PFSK-1 (cell line): ENCODE data around the gene CPA5.

Experiments
- POLR2AphosphoS5 ChIP-seq: IDR thresholded peaks from 2 replicates; pipeline ENCODE4 v1.6.1; 2012; ENCODE audit warnings: low read depth, mild to moderate bottlenecking, control low read depth, low read length, moderate library complexity
- SIN3A ChIP-seq: IDR thresholded peaks from 2 replicates; pipeline ENCODE4 v1.6.1; 2012; ENCODE audit warnings: mild to moderate bottlenecking, low read length, moderate library complexity, borderline replicate concordance; ENCODE audit not compliant: insufficient read depth
- TAF1 ChIP-seq: IDR thresholded peaks from 2 replicates; pipeline ENCODE4 v1.6.1; 2012; ENCODE audit warnings: low read length, control low read depth, borderline replicate concordance; ENCODE audit not compliant: insufficient read depth
- TF ChIP-seq, protein P1 (sequence below), 2 experiments: IDR thresholded peaks; 2 replicates each; pipeline versions ENCODE4 v1.6.1 to v1.8.0; 2011 to 2012; ENCODE audit warnings: low read depth in 2 of 2, low read length in 2 of 2, control low read depth in 1 of 2, inconsistent platforms in 1 of 2, mild to moderate bottlenecking in 1 of 2, moderate library complexity in 1 of 2; ENCODE audit not compliant: insufficient read depth in 1 of 2

GRCh38 chr7:130365511-130366441, 21.2 kb downstream of the CPA5 start:
- TF ChIP-seq POLR2AphosphoS5 (no peak), SIN3A (no peak), TAF1 (no peak)
- TF ChIP-seq, protein P1, sequence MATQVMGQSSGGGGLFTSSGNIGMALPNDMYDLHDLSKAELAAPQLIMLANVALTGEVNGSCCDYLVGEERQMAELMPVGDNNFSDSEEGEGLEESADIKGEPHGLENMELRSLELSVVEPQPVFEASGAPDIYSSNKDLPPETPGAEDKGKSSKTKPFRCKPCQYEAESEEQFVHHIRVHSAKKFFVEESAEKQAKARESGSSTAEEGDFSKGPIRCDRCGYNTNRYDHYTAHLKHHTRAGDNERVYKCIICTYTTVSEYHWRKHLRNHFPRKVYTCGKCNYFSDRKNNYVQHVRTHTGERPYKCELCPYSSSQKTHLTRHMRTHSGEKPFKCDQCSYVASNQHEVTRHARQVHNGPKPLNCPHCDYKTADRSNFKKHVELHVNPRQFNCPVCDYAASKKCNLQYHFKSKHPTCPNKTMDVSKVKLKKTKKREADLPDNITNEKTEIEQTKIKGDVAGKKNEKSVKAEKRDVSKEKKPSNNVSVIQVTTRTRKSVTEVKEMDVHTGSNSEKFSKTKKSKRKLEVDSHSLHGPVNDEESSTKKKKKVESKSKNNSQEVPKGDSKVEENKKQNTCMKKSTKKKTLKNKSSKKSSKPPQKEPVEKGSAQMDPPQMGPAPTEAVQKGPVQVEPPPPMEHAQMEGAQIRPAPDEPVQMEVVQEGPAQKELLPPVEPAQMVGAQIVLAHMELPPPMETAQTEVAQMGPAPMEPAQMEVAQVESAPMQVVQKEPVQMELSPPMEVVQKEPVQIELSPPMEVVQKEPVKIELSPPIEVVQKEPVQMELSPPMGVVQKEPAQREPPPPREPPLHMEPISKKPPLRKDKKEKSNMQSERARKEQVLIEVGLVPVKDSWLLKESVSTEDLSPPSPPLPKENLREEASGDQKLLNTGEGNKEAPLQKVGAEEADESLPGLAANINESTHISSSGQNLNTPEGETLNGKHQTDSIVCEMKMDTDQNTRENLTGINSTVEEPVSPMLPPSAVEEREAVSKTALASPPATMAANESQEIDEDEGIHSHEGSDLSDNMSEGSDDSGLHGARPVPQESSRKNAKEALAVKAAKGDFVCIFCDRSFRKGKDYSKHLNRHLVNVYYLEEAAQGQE (IDR thresholded peaks at IDR 0.05; ENCODE audit: insufficient read depth in 1 of 2, low read depth in 2 of 2, low read length in 2 of 2), result no peak
